NCI-H2107 treated with DMSO at 0.1 percent for 48 hours (cell line): ENCODE measurements around the gene CAPS.

Experiments
- DNase-seq: peaks from one replicate; lab custom pipeline; 2025; ENCODE audit not compliant: unreplicated experiment; lab: John Stamatoyannopoulos, UW

Gene CAPS

GRCh38 chr19:5908773-5909442 is 5.1 kb upstream of the CAPS start:
- no peak for DNase-seq

GRCh38 chr19:5910638-5910907 is 3.5 kb upstream of the CAPS start:
- DNase-seq = no peak

- no peak for DNase-seq
Observed at GRCh38 chr19:5911366-5911765, 2.7 kb upstream of the CAPS start.

GRCh38 chr19:5914358-5914774 is 312 bp downstream of the CAPS start:
- no peak for DNase-seq

GRCh38 chr19:5914946-5915781 is 1.1 kb downstream of the CAPS start:
- no peak for DNase-seq

GRCh38 chr19:5915782-5916165 is 1.7 kb downstream of the CAPS start:
- no peak for DNase-seq

- no peak for DNase-seq
Observed at GRCh38 chr19:5916181-5916708, 2.2 kb downstream of the CAPS start.

- DNase-seq = no peak
Observed at GRCh38 chr19:5917431-5918107, 3.5 kb downstream of the CAPS start.

GRCh38 chr19:5918463-5919079 is 4.5 kb downstream of the CAPS start:
- no peak for DNase-seq

- DNase-seq = no peak
Observed at GRCh38 chr19:5921516-5922160, 7.6 kb downstream of the CAPS start.

- no peak for DNase-seq
Observed at GRCh38 chr19:5922161-5922545, 8.1 kb downstream of the CAPS start.

GRCh38 chr19:5923356-5923755 is 9.3 kb downstream of the CAPS start:
- no peak for DNase-seq

GRCh38 chr19:5925830-5926427 is 11.9 kb downstream of the CAPS start:
- no peak for DNase-seq

- DNase-seq = no peak
Observed at GRCh38 chr19:5926641-5927440, 12.8 kb downstream of the CAPS start.

GRCh38 chr19:5927441-5927821 is 13.4 kb downstream of the CAPS start:
- DNase-seq = no peak

- DNase-seq = no peak
Observed at GRCh38 chr19:5929179-5929578, 15.1 kb downstream of the CAPS start.

- DNase-seq = no peak
Observed at GRCh38 chr19:5929625-5930024, 15.6 kb downstream of the CAPS start.

GRCh38 chr19:5931251-5931650 is 17.2 kb downstream of the CAPS start:
- no peak for DNase-seq

GRCh38 chr19:5932146-5932545 is 18.1 kb downstream of the CAPS start:
- no peak for DNase-seq
